Peyer's patch (tissue), 4 donors: ENCODE results near the gene PLK1. TPM values are rescaled to one million over a fixed set of nuclear protein-coding genes. Genes with fewer than 3 reads are reported as not detected.
A peak's percentile ranks its signal among the peaks of the same experiment; 100 is the strongest.

Source experiments
- DNase-seq, 3 donors: peaks; one replicate each; pipeline ENCODE4 v3.0.0-alpha.2; 2017 to 2019
- H3K27ac ChIP-seq, 4 donors: fragments of 200-600 bp; sonication (generic); one replicate each; pipeline ENCODE4 v1.5.1; 2016 to 2019
- H3K27me3 ChIP-seq, 2 donors: fragments of 200-600 bp; sonication (generic); one replicate each; pipeline ENCODE4 v1.5.1; 2019
- H3K36me3 ChIP-seq, 3 donors: fragments of 200-600 bp; sonication (generic); one replicate each; pipeline ENCODE4 v1.5.1; 2016 to 2019
- H3K4me1 ChIP-seq, 4 donors: fragments of 200-600 bp; sonication (generic); one replicate each; pipeline ENCODE4 v1.5.1; 2016 to 2019
- H3K4me3 ChIP-seq, 4 donors: fragments of 200-600 bp; sonication (generic); 1 replicate in 3 of 4; 2 replicates in 1 of 4; pipeline ENCODE4 v1.5.1; 2016 to 2019; ENCODE audit warnings: mild to moderate bottlenecking in 1 of 4
- H3K9me3 ChIP-seq, 4 donors: fragments of 200-600 bp; sonication (generic); one replicate each; pipeline ENCODE4 v1.5.1; 2016 to 2019; ENCODE audit warnings: mild to moderate bottlenecking in 1 of 4
- POLR2A ChIP-seq, 2 donors: fragments of 450-650 bp; IDR thresholded peaks; one replicate each; pipeline ENCODE4 v1.5.1; 2017; ENCODE audit warnings: antibody characterized with exemption in 2 of 2, mild to moderate bottlenecking in 2 of 2, moderate library complexity in 2 of 2
- total RNA-seq, 4 donors: library from RNA; depleted of rRNA; stranded (reverse); fragments of >200 nt; gene quantifications; one replicate each; pipeline ENCODE4 v1.1.0, GENCODE V29; 2016
- TF ChIP-seq, protein P1 (sequence below), 6 experiments: fragments of 450-650 bp in 4 of 6; fragments of 200-600 bp in 2 of 6; sonication (generic) in 1 of 6; IDR thresholded peaks; one replicate each; pipeline ENCODE4 v1.5.1; 2017 to 2019; ENCODE audit warnings: antibody characterized with exemption in 6 of 6, mild to moderate bottlenecking in 3 of 6, moderate library complexity in 1 of 6

The PLK1 gene
- total RNA-seq, 4 donors from 2014 or later = 10.9 to 40.4 (median 11.9) TPM

DNA sequence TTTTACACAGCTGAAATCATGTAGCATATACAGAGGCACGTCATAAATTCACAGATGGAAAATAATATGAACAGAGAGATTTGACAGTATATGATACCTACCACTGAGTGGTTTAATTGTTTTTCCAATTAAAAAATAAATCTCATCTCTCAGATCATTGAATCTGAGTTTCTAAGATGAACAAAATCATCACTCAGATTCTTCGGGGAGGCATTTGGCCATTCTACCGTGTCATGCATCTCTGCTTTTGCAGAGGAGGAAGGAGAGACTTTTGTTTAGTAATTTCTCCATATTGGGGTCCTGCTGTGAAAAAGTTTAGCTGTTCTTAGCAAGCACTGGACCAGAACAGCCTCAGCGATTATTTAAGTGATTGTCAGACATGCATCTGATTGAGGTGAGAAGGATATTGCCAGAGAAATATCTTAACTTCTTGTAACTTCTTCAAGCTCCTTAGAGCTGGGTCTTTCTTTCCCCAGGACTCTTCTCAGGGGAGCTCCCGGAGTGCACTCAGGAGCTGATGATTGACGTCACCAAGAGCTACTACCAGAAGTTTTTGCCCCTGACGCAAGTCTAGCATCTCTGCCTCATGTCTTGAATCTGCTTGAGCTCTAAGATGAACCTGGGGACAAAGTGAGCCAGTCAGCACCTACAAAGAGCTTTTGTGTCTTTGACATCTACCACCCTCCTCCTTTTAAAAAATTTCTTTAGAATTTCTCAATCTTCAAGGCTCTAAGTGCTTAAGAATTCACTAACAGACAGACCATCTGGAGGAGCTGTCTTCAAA, 11.9 kb upstream of the PLK1 start:
- no peaks in the 10 kb centered on the region for H3K9me3 ChIP-seq

DNA sequence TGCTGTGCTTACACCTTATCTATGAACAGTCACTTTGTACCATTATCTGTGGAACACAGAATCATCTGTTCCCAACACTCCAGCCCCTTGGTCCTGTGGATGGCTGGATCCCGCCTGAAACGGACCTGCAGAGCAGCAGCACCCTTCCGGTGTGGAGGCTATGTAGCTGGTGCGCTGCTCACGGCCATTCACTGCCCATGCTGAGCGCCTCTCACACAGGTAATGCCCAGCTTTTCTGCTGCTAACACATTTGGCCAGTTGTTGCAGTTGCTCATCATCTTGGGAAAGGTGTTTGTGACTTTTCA, 11.4 kb upstream of the PLK1 start:
- Histone ChIP-seq H3K36me3 (peaks cover 0 to 82% (median 0%) of the 10 kb centered on the region in 3 donors), H3K27me3 (no peaks in the 10 kb centered on the region), H3K4me1 (no peaks in the 10 kb centered on the region), H3K9me3 (no peaks in the 10 kb centered on the region), H3K4me3 (no peak overlapping the region), H3K27ac (no peak overlapping the region)
- no peak for TF ChIP-seq POLR2A (IDR thresholded peaks at IDR 0.05)
- TF ChIP-seq, protein P1, sequence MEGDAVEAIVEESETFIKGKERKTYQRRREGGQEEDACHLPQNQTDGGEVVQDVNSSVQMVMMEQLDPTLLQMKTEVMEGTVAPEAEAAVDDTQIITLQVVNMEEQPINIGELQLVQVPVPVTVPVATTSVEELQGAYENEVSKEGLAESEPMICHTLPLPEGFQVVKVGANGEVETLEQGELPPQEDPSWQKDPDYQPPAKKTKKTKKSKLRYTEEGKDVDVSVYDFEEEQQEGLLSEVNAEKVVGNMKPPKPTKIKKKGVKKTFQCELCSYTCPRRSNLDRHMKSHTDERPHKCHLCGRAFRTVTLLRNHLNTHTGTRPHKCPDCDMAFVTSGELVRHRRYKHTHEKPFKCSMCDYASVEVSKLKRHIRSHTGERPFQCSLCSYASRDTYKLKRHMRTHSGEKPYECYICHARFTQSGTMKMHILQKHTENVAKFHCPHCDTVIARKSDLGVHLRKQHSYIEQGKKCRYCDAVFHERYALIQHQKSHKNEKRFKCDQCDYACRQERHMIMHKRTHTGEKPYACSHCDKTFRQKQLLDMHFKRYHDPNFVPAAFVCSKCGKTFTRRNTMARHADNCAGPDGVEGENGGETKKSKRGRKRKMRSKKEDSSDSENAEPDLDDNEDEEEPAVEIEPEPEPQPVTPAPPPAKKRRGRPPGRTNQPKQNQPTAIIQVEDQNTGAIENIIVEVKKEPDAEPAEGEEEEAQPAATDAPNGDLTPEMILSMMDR (IDR thresholded peaks at IDR 0.05) = no peak
- no peak for DNase-seq

More for the DNA sequence above, 11.9 kb upstream of the PLK1 start:
- H3K4me3 ChIP-seq = no peak overlapping the region
- DNase-seq = no peak
- TF ChIP-seq, protein P1 (IDR thresholded peaks at IDR 0.05) = no peak
- TF ChIP-seq POLR2A (IDR thresholded peaks at IDR 0.05) = no peak
- H3K27ac ChIP-seq = no peak overlapping the region
- no peaks in the 10 kb centered on the region for H3K4me1 ChIP-seq
- H3K36me3 ChIP-seq = peaks cover 0 to 85% (median 0%) of the 10 kb centered on the region in 3 donors
- H3K27me3 ChIP-seq = no peaks in the 10 kb centered on the region

DNA sequence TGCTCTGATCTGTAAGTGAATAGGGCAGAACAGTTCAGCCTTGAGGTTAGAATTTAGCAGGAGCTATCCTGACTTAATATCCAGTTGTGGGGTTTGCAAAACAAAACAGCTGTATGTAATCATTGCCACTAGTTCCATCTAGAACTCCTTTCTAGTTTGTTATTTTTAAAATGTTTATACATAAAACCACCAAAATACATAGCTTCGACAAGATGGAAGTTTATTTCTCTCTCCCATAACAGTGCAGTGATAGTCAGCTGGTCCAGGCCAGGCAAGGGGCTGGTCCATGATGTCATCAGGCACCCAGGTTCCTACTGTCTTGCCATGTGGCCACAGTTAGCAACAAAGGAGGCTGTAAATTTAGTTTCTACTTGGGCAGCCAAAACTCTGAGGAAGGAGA, 10.5 kb upstream of the PLK1 start:
- TF ChIP-seq, protein P1 (IDR thresholded peaks at IDR 0.05) = no peak
- TF ChIP-seq POLR2A (IDR thresholded peaks at IDR 0.05) = no peak
- peaks cover 0 to 78% (median 0%) of the 10 kb centered on the region in 3 donors for H3K36me3 ChIP-seq
- H3K27me3 ChIP-seq = no peaks in the 10 kb centered on the region
- no peak overlapping the region for H3K27ac ChIP-seq
- H3K9me3 ChIP-seq = no peaks in the 10 kb centered on the region
- no peak overlapping the region for H3K4me3 ChIP-seq
- DNase-seq = no peak
- H3K4me1 ChIP-seq = no peaks in the 10 kb centered on the region

DNA sequence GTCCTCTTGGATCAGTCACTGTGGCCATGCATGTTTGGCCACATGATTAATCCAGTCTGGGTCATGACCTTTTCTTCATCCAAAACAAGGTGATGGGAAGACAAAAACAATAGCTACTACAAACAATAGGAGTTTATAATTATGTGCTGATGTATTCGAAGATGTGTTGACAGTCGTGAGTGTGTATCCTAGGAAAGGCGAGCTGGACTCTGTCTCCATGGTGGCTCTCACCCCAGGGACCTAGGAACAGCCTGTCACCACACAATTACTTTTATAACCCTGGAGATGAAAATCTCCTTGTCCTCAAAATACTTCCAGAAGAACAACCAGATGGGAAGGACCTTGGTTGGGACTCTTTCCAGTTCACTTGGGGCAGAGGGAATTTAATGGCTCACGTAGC, 9.8 kb upstream of the PLK1 start:
- TF ChIP-seq POLR2A (IDR thresholded peaks at IDR 0.05) = no peak
- TF ChIP-seq, protein P1 (IDR thresholded peaks at IDR 0.05) = no peak

DNA sequence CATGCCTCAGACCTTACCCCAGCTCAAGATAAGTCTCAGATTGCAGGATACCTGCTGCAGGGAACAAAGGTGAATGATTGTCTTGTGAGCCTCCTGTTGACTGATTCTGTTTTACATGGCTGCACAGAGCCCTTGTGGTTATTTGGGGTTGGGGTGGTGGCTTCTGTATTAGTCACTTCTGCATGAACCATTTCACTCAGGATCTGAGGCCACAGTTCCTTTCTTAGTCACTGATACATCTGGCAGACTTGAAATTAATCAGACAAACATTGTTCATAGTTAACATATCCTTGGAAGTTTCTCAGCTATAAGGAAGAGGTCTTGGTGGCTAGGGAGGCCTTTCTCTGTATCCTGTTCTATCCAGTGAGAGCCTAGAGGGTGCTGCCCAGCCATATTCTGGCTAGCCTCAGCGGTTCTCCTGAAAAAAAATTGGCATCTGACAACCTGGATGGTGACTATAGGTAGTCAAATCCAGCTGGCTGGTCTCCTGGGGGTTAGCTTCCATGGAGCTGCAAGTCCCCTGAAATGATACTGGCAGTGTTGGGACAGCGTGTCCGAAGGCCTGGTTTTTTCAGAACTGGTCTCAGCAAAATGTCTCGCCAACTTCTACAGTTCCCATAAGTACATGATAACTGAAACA, 8.4 kb upstream of the PLK1 start:
- H3K27me3 ChIP-seq = no peaks in the 10 kb centered on the region
- DNase-seq = peak in 1 of 3 donors; percentile 31
- H3K4me1 ChIP-seq = no peaks in the 10 kb centered on the region
- H3K4me3 ChIP-seq = no peak overlapping the region
- TF ChIP-seq, protein P1 (IDR thresholded peaks at IDR 0.05) = no peak
- TF ChIP-seq POLR2A (IDR thresholded peaks at IDR 0.05) = no peak
- H3K36me3 ChIP-seq = peaks cover 0 to 57% (median 0%) of the 10 kb centered on the region in 3 donors
- H3K9me3 ChIP-seq = no peaks in the 10 kb centered on the region
- H3K27ac ChIP-seq = no peak overlapping the region

More for the DNA sequence above, 9.8 kb upstream of the PLK1 start:
- H3K27ac ChIP-seq = no peak overlapping the region
- H3K4me1 ChIP-seq = no peaks in the 10 kb centered on the region
- no peak overlapping the region for H3K4me3 ChIP-seq
- no peak for DNase-seq
- H3K9me3 ChIP-seq = no peaks in the 10 kb centered on the region
- H3K36me3 ChIP-seq = peaks cover 0 to 71% (median 0%) of the 10 kb centered on the region in 3 donors
- no peaks in the 10 kb centered on the region for H3K27me3 ChIP-seq
